HG03354 (cell line): Measurements from ENCODE around the gene HKDC1.

ENCODE experiments used
- ATAC-seq: cut with Tn5 transposase; IDR thresholded peaks from one replicate; pipeline ENCODE4 v1.9.1; 2021; ENCODE audit warnings: mild to moderate bottlenecking; ENCODE audit not compliant: unreplicated experiment, poor library complexity, severe bottlenecking

Gene HKDC1

GRCh38 chr10:69214666-69215131 is 5.4 kb upstream of the HKDC1 start:
- ATAC-seq: no peak

DNA sequence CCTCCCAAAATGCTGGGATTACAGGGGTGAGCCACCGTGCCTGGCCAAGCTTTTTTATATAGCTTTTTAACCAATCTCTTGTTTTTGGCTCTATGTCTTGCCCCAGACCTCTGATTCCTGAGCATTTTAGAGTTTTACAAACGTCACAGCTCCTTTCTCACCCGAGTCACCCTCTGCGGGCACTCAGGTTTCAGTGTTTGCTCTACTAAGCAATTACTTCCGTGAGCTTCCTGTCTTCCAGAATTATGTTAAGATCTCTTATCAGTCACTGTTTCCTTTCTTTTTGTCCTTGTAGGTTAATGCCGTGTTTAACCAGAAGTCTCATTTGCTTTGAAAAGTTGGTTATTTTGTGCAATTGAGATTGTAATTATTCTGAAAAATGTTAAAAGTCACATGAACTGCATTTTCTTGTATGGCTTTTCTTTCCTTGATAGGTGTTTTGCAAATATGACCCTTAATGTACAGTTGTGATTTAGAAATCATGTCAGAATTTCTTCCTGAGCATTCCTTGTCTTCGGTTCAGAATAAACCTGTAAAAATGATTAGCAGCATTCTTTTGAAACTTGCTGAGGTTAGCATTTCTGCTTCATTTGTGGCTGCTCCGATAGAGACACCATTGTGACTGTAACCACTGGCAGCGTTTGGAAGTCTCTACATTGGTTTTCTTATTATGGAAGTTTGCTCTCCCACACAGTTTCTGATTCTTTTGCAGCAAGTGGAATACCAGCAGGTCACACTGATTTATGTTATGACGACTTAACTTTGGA is 4.5 kb upstream of the HKDC1 start:
- ATAC-seq: no peak

DNA sequence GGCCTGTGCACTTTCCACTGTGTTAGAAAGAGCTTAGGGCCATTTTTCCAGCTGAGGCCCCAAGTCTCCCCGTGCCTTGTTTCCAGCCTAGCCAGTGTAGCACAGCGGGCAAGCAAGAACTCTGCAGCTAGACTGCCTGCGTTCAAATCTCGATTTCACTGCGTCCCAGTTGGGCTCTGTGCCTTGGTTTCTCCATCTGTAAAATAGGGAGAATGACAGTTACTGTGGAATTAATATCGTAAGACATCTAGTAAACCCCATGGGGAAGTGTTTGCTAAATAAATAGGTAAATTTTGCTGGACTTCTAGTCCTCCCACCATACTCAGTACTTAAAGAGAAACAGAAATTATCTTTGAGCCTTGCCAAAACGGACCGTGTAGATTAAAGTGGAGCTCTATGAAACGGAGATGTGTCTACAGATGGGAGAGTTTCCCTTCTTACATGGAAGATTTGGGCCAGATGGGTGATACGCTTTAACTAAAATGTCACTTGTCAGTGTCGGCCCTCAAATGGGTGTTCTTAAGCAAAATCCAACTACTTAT is 3.5 kb upstream of the HKDC1 start:
- no peak for ATAC-seq

DNA sequence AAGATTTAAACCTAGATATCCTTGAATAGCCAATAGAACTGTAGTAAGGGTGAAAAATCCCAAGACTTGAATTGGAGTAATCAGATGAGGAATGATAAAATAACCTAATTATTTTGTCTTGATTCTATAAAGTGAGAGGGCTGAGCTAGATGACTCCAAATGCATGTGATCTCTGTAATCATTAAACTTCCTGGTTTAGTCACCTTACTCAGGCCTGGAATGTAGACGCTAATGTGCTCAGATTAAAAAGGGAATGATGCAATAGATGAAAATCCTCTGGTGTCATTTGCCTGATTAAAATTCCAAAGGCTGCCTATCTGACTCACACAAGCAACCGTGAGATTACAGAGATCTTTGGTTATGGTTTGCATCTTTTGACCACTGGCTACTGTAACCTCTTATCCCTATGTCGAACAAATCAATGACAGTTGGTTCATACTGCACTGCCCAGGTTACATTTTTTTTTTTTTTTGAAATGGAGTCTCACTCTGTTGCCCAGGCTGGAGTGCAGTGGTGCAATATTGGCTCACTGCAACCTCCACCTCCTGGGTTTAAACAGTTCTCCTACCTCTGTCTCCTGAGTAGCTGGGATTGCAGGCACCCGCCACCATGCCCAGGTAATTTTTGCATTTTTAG is 2.9 kb upstream of the HKDC1 start:
- no peak for ATAC-seq

- no peak for ATAC-seq
Observed at GRCh38 chr10:69218831-69219230, 1.3 kb upstream of the HKDC1 start.

DNA sequence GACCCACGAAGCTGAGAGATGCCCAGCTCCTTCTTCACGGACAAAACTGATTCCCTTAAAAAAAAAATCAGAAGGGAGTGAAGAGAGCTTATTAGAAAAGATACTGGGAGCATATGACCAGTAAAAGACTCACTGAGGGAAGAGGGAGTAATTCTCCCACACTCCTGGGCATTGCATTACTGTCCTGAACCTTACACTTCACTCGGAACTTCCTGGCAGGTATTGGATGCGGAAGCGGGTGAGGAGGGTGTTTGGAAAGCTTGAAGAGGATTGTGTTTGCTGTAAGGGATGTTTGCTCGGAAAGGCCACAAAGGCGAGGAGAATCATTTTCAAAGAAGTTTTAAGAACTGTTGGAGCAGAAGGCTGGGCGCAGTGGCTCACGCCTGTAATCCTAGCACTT is 375 bp downstream of the HKDC1 start:
- ATAC-seq: no peak

GRCh38 chr10:69222157-69223027 is 2.3 kb downstream of the HKDC1 start:
- ATAC-seq: peak; percentile 97

- peak; percentile 9 for ATAC-seq
Observed at GRCh38 chr10:69223028-69223342, 2.9 kb downstream of the HKDC1 start.

- no peak for ATAC-seq
Observed at GRCh38 chr10:69224862-69225657, 4.9 kb downstream of the HKDC1 start.

GRCh38 chr10:69225681-69226080 is 5.5 kb downstream of the HKDC1 start:
- ATAC-seq: no peak

GRCh38 chr10:69226919-69227450 is 6.9 kb downstream of the HKDC1 start:
- ATAC-seq: no peak

DNA sequence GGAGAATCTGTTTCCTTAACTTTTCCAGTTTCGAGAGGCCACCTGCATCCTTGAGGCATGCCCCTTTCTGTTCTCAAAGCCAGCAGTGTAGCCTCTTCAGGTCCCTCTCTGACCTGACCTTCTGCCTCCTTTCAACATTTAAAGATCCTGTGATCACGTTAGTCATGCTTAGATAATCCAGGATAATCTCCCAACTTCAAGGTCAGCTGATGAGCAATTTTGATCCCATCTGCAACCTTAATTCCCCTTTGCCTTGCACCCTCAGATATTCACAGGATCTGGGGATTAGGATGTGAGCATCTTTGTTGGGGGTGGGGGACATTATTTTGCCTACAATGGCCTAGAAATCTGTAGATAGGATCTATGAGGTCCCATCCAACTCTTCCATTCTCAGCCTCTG is 8.0 kb downstream of the HKDC1 start:
- no peak for ATAC-seq

DNA sequence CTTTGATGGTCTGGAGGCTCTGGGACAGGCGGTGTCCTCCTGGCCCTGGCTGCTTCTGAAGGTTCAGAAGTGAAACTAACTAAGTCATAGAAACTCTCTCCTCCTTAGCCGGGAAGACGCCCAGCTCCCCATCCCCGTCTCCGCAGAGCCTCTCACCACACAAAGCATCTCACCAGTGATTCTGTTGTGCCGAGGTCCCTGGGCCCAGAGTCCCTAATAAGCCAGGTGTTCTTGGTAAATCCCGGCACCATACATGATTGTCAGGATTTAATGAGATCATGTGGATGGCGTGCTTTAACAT is 9.4 kb downstream of the HKDC1 start:
- ATAC-seq: no peak

GRCh38 chr10:69230128-69230527 is 10.0 kb downstream of the HKDC1 start:
- no peak for ATAC-seq

DNA sequence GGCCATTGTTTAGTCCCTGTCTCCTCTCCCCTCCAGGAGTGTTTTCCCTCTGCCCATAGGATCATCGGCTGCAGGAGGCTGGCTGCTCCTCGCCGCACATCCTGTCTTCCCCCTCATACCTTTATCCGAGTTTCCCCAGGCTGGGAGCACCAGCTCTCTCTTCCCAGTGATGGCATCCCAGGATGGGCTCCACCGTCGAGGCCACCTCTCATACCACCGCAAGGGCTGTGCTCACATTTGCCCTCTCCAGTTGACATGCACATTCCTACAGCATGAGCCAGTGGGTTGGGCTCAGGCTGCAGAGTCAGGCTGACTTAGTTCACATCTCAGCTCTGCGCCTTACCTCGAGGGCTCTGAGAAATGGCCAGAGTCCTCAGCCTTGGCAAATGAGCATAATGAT is 12.1 kb downstream of the HKDC1 start:
- no peak for ATAC-seq

GRCh38 chr10:69232736-69233480 is 12.8 kb downstream of the HKDC1 start:
- ATAC-seq: no peak

DNA sequence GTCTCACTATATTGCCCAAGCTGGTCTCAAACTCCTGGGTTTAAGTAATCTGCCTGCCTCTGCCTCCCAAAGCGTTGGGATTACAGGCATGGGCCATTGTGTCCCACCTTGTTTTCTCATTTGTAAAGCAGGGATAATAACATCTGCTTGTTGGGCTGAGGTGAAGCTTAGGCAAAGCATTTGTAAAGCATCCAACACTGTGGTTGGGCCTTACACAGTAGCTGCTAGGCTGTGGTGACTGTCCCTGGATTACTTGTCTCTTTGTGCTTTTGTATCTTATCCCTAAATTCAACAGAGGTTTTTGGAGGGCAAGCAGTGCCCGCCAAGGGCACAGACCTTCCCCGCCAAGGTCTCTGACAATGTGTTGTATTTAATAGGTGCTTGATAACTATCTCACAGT is 14.3 kb downstream of the HKDC1 start:
- no peak for ATAC-seq

- peak; percentile 95 for ATAC-seq
Observed at GRCh38 chr10:69237528-69238159, 17.5 kb downstream of the HKDC1 start.
